Measurements from ENCODE around the gene AKAP13.

GRCh38 chr15:85564686-85565085, 184.3 kb downstream of the AKAP13 start:
- TF ChIP-seq POLR2A (IDR thresholded peaks at IDR 0.05; ENCODE audit: insufficient read depth in 1 of 2, low read depth in 2 of 2, low read length in 2 of 2) (no peak), HOXA3 (CRISPR knock-in tag; IDR thresholded peaks at IDR 0.05) (no peak), YY1 (IDR thresholded peaks at IDR 0.05; ENCODE audit: insufficient read depth, insufficient replicate concordance, low read depth, low read length) (no peak), KDM6A (CRISPR knock-in tag; IDR thresholded peaks at IDR 0.05; ENCODE audit: low read depth) (no peak), ZNF124 (CRISPR knock-in tag; IDR thresholded peaks at IDR 0.05) (no peak), KDM1A (CRISPR knock-in tag; IDR thresholded peaks at IDR 0.05) (no peak), ARNT (IDR thresholded peaks at IDR 0.05) (no peak), HIVEP1 (CRISPR knock-in tag; IDR thresholded peaks at IDR 0.05) (no peak), CEBPB (IDR thresholded peaks at IDR 0.05; ENCODE audit: borderline replicate concordance, low read depth, low read length) (no peak), ZBTB20 (CRISPR knock-in tag; IDR thresholded peaks at IDR 0.05; ENCODE audit: borderline replicate concordance, low read depth) (no peak), SETDB1 (CRISPR knock-in tag; IDR thresholded peaks at IDR 0.05; ENCODE audit: borderline replicate concordance) (no peak), ZBTB10 (CRISPR knock-in tag; IDR thresholded peaks at IDR 0.05; ENCODE audit: borderline replicate concordance) (no peak), ZNF431 (CRISPR knock-in tag; IDR thresholded peaks at IDR 0.05; ENCODE audit: borderline replicate concordance, low read depth) (no peak)
- TF ChIP-seq, protein P1, sequence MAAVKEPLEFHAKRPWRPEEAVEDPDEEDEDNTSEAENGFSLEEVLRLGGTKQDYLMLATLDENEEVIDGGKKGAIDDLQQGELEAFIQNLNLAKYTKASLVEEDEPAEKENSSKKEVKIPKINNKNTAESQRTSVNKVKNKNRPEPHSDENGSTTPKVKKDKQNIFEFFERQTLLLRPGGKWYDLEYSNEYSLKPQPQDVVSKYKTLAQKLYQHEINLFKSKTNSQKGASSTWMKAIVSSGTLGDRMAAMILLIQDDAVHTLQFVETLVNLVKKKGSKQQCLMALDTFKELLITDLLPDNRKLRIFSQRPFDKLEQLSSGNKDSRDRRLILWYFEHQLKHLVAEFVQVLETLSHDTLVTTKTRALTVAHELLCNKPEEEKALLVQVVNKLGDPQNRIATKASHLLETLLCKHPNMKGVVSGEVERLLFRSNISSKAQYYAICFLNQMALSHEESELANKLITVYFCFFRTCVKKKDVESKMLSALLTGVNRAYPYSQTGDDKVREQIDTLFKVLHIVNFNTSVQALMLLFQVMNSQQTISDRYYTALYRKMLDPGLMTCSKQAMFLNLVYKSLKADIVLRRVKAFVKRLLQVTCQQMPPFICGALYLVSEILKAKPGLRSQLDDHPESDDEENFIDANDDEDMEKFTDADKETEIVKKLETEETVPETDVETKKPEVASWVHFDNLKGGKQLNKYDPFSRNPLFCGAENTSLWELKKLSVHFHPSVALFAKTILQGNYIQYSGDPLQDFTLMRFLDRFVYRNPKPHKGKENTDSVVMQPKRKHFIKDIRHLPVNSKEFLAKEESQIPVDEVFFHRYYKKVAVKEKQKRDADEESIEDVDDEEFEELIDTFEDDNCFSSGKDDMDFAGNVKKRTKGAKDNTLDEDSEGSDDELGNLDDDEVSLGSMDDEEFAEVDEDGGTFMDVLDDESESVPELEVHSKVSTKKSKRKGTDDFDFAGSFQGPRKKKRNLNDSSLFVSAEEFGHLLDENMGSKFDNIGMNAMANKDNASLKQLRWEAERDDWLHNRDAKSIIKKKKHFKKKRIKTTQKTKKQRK (IDR thresholded peaks at IDR 0.05; ENCODE audit: low read length): no peak
